LoVo (cell line): ENCODE data around the gene ENO4.

Experiments
- DNase-seq: peaks from one replicate; pipeline ENCODE4 v3.0.0-alpha.2; 2016; ENCODE audit warnings: low spot score

ENO4 gene

GRCh38 chr10:116917481-116917880, 68.2 kb downstream of the ENO4 start:
- no peak for DNase-seq

- DNase-seq, result no peak
Measured at GRCh38 chr10:116918583-116918982, 69.3 kb downstream of the ENO4 start.

- no peak for DNase-seq
Measured at GRCh38 chr10:116919164-116919563, 69.9 kb downstream of the ENO4 start.

DNA sequence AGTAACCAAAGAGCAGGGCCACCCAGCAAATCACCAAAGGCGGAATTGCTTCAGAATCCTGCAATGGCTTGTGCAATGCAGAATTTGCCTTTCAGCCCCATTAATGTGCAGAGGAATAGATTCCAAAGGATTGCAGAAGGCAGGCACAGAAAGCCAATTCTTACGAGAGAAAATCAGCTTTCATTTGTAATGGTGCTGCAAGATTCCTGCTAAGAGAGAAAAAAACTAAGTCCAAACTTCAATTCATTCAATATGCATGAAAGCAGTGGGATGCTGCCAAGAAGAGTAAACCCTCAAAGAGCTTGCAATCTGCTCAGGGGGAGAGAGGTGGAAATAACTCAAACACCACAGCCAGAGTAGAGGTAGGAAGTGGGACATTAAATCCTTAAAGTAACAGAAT, 70.4 kb downstream of the ENO4 start:
- DNase-seq, result no peak

GRCh38 chr10:116925056-116925455, 75.8 kb downstream of the ENO4 start:
- DNase-seq, result no peak

DNA sequence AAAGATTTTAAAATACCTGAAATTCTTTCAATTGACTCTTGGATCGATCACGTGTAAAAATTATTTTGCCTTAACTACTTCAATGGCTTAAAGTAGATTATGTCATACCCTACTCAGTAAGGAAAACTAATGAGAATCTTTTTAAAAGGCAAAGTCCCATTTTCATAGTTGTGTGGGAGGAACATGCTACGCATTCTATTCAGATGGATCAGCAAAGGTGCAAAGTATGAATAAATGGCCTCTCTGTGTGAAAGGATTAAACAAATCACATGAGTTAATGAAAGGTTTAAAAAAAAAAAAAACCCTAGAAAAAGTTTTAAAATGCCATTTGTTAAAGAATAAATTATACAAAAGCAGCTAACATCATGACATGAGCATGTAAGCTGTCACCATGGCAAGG, 77.1 kb downstream of the ENO4 start:
- no peak for DNase-seq

- no peak for DNase-seq
Measured at GRCh38 chr10:116931806-116932205, 82.5 kb downstream of the ENO4 start.
